NT2/D1 (cell line): Measurements from ENCODE around the gene NFIX.

Experiments used
- SUZ12 ChIP-seq: IDR thresholded peaks from 2 replicates; pipeline ENCODE4 v1.6.1; 2011; ENCODE audit not compliant: insufficient read length, insufficient read depth; ENCODE audit errors: extremely low read depth
- YY1 ChIP-seq: IDR thresholded peaks from 2 replicates; pipeline ENCODE4 v1.6.1; 2011; ENCODE audit not compliant: insufficient read length, insufficient read depth

- no peak for TF ChIP-seq SUZ12
- TF ChIP-seq YY1, result no peak
Measured at GRCh38 chr19:13092606-13093235, 97.4 kb downstream of the NFIX start.
